Stomach (tissue), 9 donors: ENCODE data around the gene MAEA. TPM values are rescaled to one million over a fixed set of nuclear protein-coding genes. Genes with fewer than 3 reads are reported as not detected.
"Not testable (repeated sequence)": the region's sequence is repeated elsewhere in the genome, so short reads cannot be mapped to it uniquely, and the experiment has no call there.

Experiments used
- DNase-seq, 2 donors: peaks; one replicate each; pipeline versions ENCODE4 v3.0.0 to v3.0.0-alpha.2; 2013 to 2019
- H3K27ac ChIP-seq, 5 donors: fragments of 200-600 bp in 4 of 5; sonication (generic) in 4 of 5; one replicate each; pipeline ENCODE4 v1.5.1; 2013 to 2019; ENCODE audit warnings: mild to moderate bottlenecking in 1 of 5, moderate library complexity in 1 of 5
- H3K27me3 ChIP-seq, 3 donors: fragments of 200-600 bp; sonication (generic); one replicate each; pipeline ENCODE4 v1.5.1; 2017 to 2019; ENCODE audit warnings: mixed run types in 1 of 3
- H3K36me3 ChIP-seq, 4 donors: fragments of 200-600 bp; sonication (generic); 1 replicate in 3 of 4; 2 replicates in 1 of 4; pipeline ENCODE4 v1.5.1; 2016 to 2019
- H3K4me1 ChIP-seq, 4 donors: fragments of 200-600 bp; sonication (generic); one replicate each; pipeline ENCODE4 v1.5.1; 2016 to 2019
- H3K4me3 ChIP-seq, 4 donors: fragments of 200-600 bp; sonication (generic) in 3 of 4; one replicate each; pipeline ENCODE4 v1.5.1; 2016 to 2019; ENCODE audit warnings: mild to moderate bottlenecking in 1 of 4
- H3K9me3 ChIP-seq, 4 donors: fragments of 200-600 bp; sonication (generic); one replicate each; pipeline ENCODE4 v1.5.1; 2016 to 2019
- CTCF ChIP-seq, 7 experiments: fragments of 450-650 bp in 4 of 7; fragments of 200-600 bp in 3 of 7; sonication (generic) in 3 of 7; IDR thresholded peaks; one replicate each; pipeline ENCODE4 v1.5.1; 2016 to 2019; ENCODE audit warnings: antibody characterized with exemption in 7 of 7, control low read depth in 2 of 7, mild to moderate bottlenecking in 1 of 7
- EP300 ChIP-seq: sonication (generic); formaldehyde crosslinking; IDR thresholded peaks from one replicate; pipeline ENCODE4 v1.6.1; 2017; ENCODE audit warnings: antibody characterized with exemption
- POLR2A ChIP-seq, 4 donors: fragments of 450-650 bp; IDR thresholded peaks; one replicate each; pipeline ENCODE4 v1.6.1; 2016; ENCODE audit warnings: antibody characterized with exemption in 4 of 4, control low read depth in 2 of 4, mild to moderate bottlenecking in 1 of 4, moderate library complexity in 1 of 4
- POLR2AphosphoS5 ChIP-seq, 3 donors: sonication (generic); formaldehyde crosslinking; IDR thresholded peaks; one replicate each; pipeline ENCODE4 v1.6.1; 2016; ENCODE audit warnings: antibody characterized with exemption in 3 of 3
- WGBS, 5 donors: extraction: QIAGEN DNeasy Blood & Tissue Kit in 3 of 5; methylation state at CpG; one replicate each; pipeline versions ENCODE4 v1.1.5 to v1.1.7; 2013 to 2018; 5-methylcytosine and 5-hydroxymethylcytosine counted together
- intact Hi-C: fragments of 100-400 bp; cut with DNase I; formaldehyde crosslinking; loops from one replicate; pipeline ENCODE4 v1.15.1; 2023; ENCODE audit warnings: low total_unique reads
- polyA plus RNA-seq, 3 donors: library from polyadenylated mRNA; stranded (reverse); fragments of 200-250 nt; gene quantifications; one replicate each; pipeline ENCODE4 v1.2.3, GENCODE V29; 2013
- total RNA-seq, 5 donors: library from RNA; depleted of rRNA; stranded (reverse); fragments of >200 nt; gene quantifications; one replicate each; pipeline versions ENCODE4 v1.1.0 to v1.2.3, GENCODE V29; 2014 to 2016
- donor health status: healthy with polysubstance abuse.
- donor health status: Bipolar disorder and iron deficiency.
- donor health status: healthy.

Gene MAEA
- total and polyA plus RNA-seq, 8 donors = 34.0 to 295 (median 63.0) TPM

- TF ChIP-seq EP300 (no peak), POLR2A (IDR thresholded peaks at IDR 0.05) (no peak), CTCF (IDR thresholded peaks at IDR 0.05) (no peak), POLR2AphosphoS5 (IDR thresholded peaks at IDR 0.05) (no peak)
- H3K4me1 ChIP-seq = peaks cover 0 to 35% (median 12%) of the 10 kb centered on the region in 4 donors
- no peaks in the 10 kb centered on the region for H3K27me3 ChIP-seq
- no peaks in the 10 kb centered on the region for H3K9me3 ChIP-seq
- H3K4me3 ChIP-seq = no peak overlapping the region
- intact Hi-C loops = loop anchor here (10.0 kb wide), 1 partner anchor 78 kb away; no protein-coding TSS in a partner anchor
- H3K36me3 ChIP-seq = peaks cover 43 to 91% (median 88%) of the 10 kb centered on the region in 4 donors
- 85 to 91% (median 90%) methylated on average over 13 of the region's 13 CpGs for WGBS, 5 donors
- peak overlapping the region in 1 of 5 donors; percentile 20 for H3K27ac ChIP-seq
- DNase-seq = no peak
Observed at GRCh38 chr4:1332686-1333085, 43.0 kb downstream of the MAEA start.

GRCh38 chr4:1333256-1333655 is 43.6 kb downstream of the MAEA start:
- intact Hi-C loops = loop anchor here (10.0 kb wide), 1 partner anchor 78 kb away; no protein-coding TSS in a partner anchor
- H3K27me3 ChIP-seq = no peaks in the 10 kb centered on the region
- H3K9me3 ChIP-seq = no peaks in the 10 kb centered on the region
- TF ChIP-seq EP300 (no peak), CTCF (IDR thresholded peaks at IDR 0.05) (no peak), POLR2AphosphoS5 (IDR thresholded peaks at IDR 0.05) (no peak), POLR2A (IDR thresholded peaks at IDR 0.05) (no peak)
- H3K4me3 ChIP-seq = no peak overlapping the region
- H3K36me3 ChIP-seq = peaks cover 43 to 91% (median 88%) of the 10 kb centered on the region in 4 donors
- DNase-seq = no peak
- peaks cover 0 to 35% (median 12%) of the 10 kb centered on the region in 4 donors for H3K4me1 ChIP-seq
- WGBS, 5 donors = 74 to 96% (median 91%) methylated on average over 8 of the region's 8 CpGs
- peak overlapping the region in 1 of 5 donors; percentile 20 for H3K27ac ChIP-seq

- intact Hi-C loops = loop anchor here (10.0 kb wide), 1 partner anchor 79 kb away; no protein-coding TSS in a partner anchor
- H3K27ac ChIP-seq = peak overlapping the region in 1 of 5 donors; percentile 26
- DNase-seq = not testable (repeated sequence)
Observed at GRCh38 chr4:1333851-1334578, 44.3 kb downstream of the MAEA start.

GRCh38 chr4:1334579-1334895 is 44.8 kb downstream of the MAEA start:
- intact Hi-C loops = loop anchor here (10.0 kb wide), 1 partner anchor 80 kb away; no protein-coding TSS in a partner anchor
- DNase-seq = no peak
- WGBS, 5 donors = 77 to 96% (median 92%) methylated on average over 6 of the region's 6 CpGs
- H3K36me3 ChIP-seq = peaks cover 47 to 91% (median 88%) of the 10 kb centered on the region in 4 donors
- TF ChIP-seq POLR2AphosphoS5 (IDR thresholded peaks at IDR 0.05) (no peak), POLR2A (IDR thresholded peaks at IDR 0.05) (no peak), CTCF (IDR thresholded peaks at IDR 0.05) (no peak), EP300 (no peak)
- H3K4me1 ChIP-seq = peaks cover 0 to 25% (median 8%) of the 10 kb centered on the region in 4 donors
- H3K27me3 ChIP-seq = no peaks in the 10 kb centered on the region
- H3K4me3 ChIP-seq = no peak overlapping the region
- H3K27ac ChIP-seq = peak overlapping the region in 1 of 5 donors; percentile 26
- no peaks in the 10 kb centered on the region for H3K9me3 ChIP-seq

More at GRCh38 chr4:1333851-1334578, 44.3 kb downstream of the MAEA start:
- Histone ChIP-seq H3K4me1 (peaks cover 0 to 30% (median 11%) of the 10 kb centered on the region in 4 donors), H3K36me3 (peaks cover 43 to 91% (median 88%) of the 10 kb centered on the region in 4 donors)
- WGBS, 5 donors = 77 to 90% (median 84%) methylated on average over 6 to 11 of the region's 12 CpGs
- not testable (repeated sequence) for H3K27me3 ChIP-seq, H3K4me3 ChIP-seq, H3K9me3 ChIP-seq

GRCh38 chr4:1335193-1335883 is 45.6 kb downstream of the MAEA start:
- H3K27me3 ChIP-seq, H3K4me3 ChIP-seq, H3K9me3 ChIP-seq, DNase-seq: not testable (repeated sequence)
- Histone ChIP-seq H3K27ac (peak overlapping the region in 2 of 5 donors; percentile 11 to 27), H3K4me1 (peaks cover 0 to 20% (median 5%) of the 10 kb centered on the region in 4 donors), H3K36me3 (peaks cover 55 to 91% (median 90%) of the 10 kb centered on the region in 4 donors)
- 78 to 89% (median 85%) methylated on average over 3 to 4 of the region's 4 CpGs for WGBS, 5 donors
- intact Hi-C loops = loop anchor here (10.0 kb wide), 1 partner anchor 81 kb away; no protein-coding TSS in a partner anchor
